AG09319 (cell line): Measurements from ENCODE around the gene CACNA2D3.

Experiments used
- DNase-seq: peaks from one replicate; pipeline ENCODE4 v3.0.0-alpha.2; 2010; ENCODE audit warnings: low read depth; ENCODE audit errors: extremely low read depth
- TF ChIP-seq, protein P1 (sequence below): IDR thresholded peaks from 2 replicates; pipeline ENCODE4 v1.5.1; 2011; ENCODE audit warnings: low read depth, mild to moderate bottlenecking, inconsistent platforms, low read length, moderate library complexity

Gene CACNA2D3

DNA sequence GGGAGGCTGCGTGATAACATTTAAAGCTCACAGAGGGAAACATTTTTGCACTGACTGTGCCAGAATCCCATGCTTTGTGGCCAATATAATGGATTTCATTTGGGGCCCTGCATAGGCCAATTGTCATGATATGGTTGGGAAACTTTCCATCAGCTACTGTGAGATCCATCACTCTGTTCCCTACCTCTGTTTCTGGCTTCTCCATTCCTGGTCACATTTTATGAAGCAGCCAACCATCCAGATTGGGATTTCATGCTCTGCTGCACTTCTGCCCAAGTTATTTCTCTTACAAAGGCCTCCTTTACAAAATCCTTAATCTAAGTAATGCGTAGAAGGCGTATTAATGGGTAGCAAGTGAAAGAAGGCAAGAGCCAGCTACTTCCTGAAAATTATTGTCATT lies 584.4 kb downstream of the CACNA2D3 start:
- TF ChIP-seq, protein P1, sequence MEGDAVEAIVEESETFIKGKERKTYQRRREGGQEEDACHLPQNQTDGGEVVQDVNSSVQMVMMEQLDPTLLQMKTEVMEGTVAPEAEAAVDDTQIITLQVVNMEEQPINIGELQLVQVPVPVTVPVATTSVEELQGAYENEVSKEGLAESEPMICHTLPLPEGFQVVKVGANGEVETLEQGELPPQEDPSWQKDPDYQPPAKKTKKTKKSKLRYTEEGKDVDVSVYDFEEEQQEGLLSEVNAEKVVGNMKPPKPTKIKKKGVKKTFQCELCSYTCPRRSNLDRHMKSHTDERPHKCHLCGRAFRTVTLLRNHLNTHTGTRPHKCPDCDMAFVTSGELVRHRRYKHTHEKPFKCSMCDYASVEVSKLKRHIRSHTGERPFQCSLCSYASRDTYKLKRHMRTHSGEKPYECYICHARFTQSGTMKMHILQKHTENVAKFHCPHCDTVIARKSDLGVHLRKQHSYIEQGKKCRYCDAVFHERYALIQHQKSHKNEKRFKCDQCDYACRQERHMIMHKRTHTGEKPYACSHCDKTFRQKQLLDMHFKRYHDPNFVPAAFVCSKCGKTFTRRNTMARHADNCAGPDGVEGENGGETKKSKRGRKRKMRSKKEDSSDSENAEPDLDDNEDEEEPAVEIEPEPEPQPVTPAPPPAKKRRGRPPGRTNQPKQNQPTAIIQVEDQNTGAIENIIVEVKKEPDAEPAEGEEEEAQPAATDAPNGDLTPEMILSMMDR = no peak
- no peak for DNase-seq

DNA sequence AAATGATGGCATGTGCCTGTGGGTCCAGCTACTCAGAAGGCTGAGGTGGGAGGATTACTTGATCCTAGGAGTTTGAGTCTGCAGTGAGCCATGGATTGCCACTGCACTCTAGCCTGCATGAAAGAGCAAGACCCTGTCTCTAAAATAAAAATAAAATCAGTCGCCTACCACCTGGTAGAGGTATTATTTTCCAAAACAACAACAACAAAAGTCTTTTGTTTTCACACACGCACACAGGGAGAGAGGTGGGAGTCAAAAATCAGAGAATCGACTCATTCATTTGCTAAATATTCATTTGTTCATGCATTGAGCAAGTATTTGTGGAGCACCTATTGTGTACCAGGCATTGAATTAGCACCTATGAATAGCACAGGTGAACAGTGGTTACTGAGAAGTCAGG lies 587.4 kb downstream of the CACNA2D3 start:
- DNase-seq = no peak
- TF ChIP-seq, protein P1 = no peak

DNA sequence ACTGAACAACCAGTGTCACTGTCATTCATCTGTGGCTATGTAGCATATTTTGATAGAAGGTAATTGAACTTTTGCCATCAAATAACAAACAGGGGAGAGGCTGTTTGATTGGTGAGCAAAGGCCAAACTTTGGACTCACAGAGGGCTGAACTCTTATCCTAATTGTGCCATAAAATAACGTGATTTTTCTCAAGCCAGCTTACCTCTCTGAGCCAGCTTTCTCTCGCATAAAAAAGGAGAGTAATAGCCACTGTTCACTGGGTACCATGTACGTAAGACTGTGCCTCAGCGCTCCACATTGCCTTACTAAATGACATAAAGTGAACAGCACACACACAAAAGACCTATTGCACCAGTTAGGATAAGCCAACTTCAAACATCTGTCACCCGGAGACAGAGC lies 588.6 kb downstream of the CACNA2D3 start:
- TF ChIP-seq, protein P1 = no peak
- no peak for DNase-seq

GRCh38 chr3:54712539-54712938 lies 590.2 kb downstream of the CACNA2D3 start:
- TF ChIP-seq, protein P1 = no peak
- peak; percentile 19 for DNase-seq

DNA sequence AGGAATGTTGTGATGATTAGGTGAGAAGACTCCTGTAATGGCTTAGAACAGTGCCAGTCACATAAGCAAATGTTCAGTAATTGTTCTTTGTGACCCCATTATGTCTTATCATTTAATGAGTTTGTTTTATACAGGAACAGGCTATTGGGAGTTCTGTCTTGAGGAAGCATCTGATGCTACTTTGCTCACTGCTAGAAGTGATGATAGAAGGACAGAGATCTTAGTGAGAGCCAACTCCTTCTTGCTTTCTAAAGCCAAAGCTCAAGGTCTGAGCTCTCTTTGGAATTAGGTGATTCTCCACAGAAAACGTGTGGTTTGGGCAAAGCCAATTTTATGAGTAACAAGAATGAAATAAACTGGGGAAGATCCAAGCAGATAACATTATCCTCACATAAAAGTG lies 590.7 kb downstream of the CACNA2D3 start:
- TF ChIP-seq, protein P1 = no peak

DNA sequence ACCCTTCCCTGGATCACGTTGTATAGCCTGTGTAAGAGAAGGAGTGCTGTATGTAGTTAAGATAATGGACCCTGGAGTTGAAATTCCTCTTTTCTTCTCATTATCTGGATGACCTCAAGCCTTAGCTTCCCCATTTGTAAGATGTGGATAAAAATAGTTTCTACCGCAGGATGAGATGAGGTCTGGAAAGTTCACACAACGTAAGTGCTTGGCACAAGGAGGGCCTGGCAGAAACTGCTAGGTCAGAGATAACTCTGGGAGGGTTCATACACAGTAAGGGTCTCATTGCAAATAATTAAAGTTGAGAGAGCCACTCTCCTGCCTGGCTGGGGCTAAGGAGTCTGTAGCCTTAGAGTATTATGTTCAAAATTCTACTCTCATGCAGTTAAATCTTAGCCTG lies 591.1 kb downstream of the CACNA2D3 start:
- DNase-seq = no peak
- TF ChIP-seq, protein P1 = no peak

More for the DNA sequence above, 590.7 kb downstream of the CACNA2D3 start:
- DNase-seq = no peak

- TF ChIP-seq, protein P1 = no peak
- no peak for DNase-seq
Observed at GRCh38 chr3:54714035-54714434, 591.7 kb downstream of the CACNA2D3 start.

GRCh38 chr3:54717506-54717905 lies 595.2 kb downstream of the CACNA2D3 start:
- TF ChIP-seq, protein P1 = no peak
- DNase-seq = no peak
